NCI-H1105 treated with DMSO at 0.1 percent for 48 hours (cell line): Measurements from ENCODE around the gene DAO.
"Not testable (repeated sequence)": the region's sequence is repeated elsewhere in the genome, so short reads cannot be mapped to it uniquely, and the experiment has no call there.

ENCODE experiments used
- DNase-seq: peaks from one replicate; lab custom pipeline; 2025; lab: John Stamatoyannopoulos, UW

Gene DAO

DNA sequence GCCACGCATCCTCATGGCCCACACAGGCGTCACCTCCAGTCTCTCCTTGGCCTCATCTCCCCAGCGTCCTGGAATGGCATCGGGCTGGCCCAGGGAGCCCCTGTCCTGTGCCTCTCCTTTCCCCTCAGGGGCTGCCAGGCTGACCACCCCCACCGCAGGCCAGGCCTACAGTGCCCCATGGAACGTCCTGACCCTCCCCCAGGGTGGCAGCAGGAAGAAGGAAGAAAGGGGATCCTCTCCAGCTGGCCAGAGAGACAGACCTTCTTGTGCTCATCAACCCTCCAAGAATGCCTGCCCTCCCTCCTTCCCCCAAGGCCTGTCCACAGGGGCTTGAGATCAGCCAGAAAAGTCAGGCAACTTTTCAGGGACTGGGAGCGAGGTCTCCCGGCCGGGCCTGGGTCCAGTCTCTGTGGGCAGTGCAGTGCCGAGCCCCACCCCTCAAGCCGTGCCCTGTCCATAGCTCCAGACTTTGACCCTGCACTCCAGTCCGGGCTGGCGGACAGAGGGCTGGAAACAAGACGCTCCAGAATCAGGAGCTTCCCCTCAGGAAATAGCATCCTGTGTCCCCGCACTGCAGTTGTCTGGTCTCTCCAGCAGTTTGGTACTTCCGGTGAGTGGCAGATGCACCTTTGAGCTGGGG is at the start of gene DAO:
Gene DAO, plus strand, starts transcription at position 478 of the 640 bp plus-strand sequence. CDS start 4,915 bp downstream, outside the sequence.
- DNase-seq: no peak

DNA sequence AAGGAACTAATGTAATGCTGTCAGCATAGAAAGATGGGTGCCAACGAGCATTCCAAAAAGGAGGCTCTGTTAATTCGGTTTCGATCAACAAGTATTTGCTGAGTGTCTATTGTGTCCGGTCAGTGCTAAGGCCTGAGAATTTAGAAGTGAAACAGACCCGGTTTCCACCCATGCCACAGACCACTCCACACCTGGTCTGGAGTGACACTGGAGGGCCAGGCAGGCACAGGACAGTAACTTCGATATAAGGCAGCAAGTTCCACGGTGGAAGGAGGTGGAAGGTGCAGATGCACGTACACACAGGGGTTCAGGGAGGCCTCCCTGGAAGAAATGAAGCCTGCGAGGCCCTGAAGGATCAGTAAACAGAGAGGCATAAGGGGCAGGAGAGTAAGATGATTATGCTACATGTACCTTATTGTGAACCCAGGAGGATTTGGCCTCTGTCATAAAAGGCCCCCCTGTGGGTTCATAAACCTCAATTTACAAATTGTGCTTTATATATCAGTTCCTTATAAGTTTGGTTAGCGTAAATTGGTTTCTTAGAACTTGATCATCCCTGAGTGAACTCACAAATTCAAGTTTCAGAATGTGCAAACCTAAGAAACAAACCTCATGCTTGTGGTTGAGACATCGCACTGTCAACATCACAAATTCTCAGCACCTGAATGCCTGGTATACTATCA is 48.4 kb upstream of the DAO start:
- DNase-seq: no peak

DNA sequence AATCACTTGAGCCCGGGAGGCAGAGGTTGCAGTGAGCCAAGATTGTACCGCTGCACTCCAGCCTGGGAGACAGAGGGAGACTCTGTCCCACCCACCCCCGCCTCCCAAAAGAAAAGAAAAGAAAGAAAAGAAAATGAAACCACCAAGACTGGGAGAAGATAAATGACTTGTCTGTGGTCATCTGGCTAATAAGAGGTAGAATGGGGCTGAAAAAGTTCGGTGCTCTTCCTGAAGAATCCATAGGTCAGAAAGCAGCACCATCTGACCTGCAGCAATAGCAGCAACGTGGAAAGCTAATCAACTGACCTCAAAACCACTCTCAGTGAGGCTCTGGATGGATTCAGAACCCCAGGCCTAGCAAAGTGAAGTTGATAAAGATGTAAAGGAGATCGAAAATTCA is 47.7 kb upstream of the DAO start:
- DNase-seq: no peak

DNA sequence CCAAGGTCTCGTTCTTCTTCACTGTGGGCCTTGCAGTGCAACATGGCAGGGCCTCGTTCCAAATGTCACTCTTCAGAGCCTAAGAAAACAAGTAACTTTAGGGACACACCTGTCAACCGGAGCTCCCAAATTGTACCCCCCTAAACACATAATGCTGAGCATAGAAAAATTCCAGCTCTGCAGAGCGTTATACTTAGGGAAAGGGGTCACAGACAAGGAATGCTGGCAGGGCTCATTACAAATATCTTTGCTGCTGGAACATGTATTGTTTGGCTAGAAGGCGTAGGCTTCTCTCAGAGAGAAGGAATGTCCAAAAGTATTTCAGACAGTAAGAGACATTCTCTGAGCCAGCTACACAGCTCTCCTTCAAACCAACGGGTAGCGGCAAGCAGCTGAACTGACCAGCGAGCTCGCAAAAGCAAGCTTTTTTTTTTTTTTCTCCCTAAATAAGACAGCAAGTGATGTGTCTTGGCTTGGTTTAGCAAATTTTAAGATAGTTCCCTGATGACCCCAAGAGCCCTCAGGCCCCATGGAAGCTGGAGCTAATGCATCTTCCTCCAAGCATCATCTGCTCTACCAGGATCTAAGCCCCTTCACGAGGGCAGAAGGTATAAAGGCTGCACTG is 47.0 kb upstream of the DAO start:
- no peak for DNase-seq

DNA sequence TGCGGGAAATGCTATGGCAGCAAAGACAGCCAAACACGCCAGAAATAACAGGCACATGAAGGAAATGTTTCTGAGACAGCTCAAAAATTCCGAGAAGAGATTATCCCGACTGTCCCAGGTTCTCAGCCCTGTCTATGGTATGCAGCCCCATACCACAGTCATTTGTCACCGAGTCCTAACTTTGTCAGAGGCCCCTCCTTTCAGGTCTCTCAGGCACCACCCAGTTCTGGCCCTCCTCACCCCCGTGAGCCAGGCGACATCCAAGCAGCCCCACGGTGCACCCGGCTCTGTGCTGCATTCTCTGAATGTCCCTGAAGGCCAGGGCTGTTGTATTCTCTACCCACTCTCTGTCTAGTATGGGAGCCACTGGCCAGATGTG is 46.5 kb upstream of the DAO start:
- no peak for DNase-seq

DNA sequence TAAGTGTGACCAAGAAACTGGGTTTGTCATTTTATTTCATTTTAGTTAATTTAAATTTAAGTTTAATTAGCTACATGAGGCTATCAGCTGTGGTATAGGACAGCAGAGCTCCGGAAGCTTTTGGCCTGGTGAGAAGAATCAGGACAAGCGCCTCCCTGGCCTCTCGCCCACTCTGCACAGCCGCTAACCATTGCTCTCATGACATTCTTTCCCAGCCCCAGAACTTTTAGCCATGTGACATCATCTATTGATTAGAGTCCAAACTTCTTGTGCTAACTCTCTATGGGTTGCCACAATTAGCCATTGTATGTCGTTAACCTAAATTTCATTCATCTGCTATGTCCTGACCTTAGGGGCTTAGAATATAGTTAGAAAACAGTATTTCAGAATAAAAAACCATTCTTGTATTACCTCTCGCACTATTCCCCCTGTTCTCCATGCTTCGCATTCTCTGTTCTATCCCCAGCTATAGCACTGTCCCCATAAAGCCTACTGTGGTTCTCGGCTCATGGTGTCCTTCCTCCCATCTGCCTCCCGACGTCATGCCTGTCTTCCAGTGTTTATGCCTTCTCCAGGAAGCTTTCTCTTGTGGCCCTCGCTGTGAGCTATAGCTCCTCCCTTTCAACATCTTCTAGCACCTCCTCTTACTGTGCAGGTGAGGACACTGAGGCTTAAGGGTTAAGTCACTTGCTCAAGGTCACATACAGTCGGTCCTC is 46.0 kb upstream of the DAO start:
- DNase-seq: no peak

DNA sequence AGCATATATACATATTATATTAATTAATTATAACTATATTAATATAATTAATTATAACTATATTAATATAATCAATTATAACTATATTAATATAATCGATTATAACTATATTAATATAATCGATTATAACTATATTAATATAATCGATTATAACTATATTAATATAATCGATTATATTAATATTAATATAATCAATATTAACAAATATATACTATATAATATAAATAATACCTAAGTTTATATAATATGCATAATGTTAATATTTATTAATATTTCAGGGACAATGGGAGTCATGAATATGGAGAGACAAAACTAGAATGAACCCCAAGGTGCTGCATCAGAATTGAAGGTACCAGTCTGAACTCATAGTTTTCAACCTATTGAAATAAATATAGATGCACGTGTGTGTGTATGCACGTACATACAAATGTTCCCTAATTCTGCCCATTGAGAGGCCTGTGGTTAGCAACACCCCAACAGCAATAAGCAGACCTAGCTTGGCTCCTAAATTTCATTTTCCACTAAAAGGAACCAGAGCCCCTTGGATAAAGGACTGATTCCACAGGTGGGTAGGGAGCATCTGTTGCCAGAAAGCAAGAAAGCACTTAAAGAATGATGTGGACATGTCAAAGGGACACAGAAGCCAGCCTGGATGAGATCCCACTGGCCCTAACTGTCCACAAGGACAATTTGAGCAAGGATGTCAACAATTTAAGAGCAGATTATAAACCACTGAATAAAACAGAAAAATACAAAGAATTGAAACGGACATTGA is 43.8 kb upstream of the DAO start:
- no peak for DNase-seq

DNA sequence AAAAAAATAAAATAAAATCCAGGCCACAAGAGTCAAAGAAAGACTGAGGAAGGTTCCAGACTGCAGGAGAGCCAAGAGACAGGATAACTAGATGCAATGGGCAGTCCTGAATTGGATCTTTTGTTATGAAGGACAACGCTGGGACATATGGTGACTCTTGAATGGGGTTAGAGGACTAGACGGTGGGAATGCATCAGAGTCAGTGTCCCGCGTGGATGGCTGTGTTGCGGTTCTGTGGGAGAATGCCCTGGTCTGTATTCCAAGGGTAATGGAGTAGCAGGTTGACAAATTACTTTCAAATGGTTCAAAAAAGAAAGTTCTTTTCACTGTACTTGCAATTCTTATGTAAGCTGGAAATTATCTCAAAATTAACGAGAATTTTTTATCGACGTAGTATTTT is 42.7 kb upstream of the DAO start:
- DNase-seq: no peak

DNA sequence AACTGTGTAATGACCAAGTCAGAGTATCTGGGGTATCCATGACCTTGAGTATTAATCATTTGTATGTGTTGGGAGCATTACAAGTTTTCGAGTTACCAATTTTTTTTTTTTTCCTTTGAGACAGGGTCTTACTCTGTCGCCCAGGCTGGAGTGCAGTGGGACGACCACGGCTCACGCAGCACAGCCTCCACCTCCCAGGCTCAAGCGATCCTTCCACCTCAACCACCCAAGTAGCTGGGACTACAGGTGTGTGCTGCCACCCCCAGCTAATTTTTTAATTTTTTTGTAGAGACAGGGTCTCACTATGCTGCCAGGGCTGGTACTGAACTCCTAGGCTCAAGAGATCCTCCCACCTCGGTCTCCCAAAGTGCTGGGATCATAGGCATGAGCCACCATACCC is 42.2 kb upstream of the DAO start:
- DNase-seq: no peak

DNA sequence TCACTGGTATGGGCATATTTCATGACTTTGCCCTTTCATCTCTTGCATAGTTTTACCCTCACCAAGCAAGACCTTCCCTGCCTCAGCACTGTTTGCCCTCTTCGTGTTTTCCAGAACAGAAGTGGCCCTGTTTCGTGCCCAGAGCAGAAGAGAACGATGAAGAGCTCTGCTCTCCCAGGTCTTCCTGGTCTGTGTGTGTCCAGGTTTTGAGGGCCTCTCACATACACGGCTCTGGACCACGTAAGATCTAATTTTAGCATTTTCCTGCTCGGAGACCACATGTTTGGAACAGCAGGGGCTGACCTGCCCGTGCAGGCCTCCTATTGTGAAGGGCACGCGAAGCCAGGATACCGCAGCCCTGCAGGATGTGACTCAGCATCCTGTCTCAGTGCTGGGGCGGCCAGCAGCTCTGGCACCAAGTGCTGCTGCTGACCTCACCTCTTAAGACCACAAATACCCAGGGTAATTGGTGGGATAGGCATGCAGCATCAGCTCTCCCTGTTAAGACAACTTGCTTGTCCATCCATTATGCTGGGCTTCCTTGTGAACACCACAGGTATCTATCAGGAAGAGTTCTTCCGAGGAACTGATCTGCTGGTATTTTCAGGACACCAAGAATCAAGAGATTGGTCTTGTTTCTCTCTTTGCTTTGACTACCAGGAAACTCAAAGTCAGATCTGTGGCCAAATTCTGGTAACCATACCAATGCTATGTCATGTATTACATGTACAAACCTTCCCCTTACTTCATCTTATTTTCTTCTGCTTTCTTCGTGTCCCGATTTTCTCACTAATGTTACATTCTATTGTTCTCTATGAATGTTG is 41.5 kb upstream of the DAO start:
- DNase-seq: no peak

DNA sequence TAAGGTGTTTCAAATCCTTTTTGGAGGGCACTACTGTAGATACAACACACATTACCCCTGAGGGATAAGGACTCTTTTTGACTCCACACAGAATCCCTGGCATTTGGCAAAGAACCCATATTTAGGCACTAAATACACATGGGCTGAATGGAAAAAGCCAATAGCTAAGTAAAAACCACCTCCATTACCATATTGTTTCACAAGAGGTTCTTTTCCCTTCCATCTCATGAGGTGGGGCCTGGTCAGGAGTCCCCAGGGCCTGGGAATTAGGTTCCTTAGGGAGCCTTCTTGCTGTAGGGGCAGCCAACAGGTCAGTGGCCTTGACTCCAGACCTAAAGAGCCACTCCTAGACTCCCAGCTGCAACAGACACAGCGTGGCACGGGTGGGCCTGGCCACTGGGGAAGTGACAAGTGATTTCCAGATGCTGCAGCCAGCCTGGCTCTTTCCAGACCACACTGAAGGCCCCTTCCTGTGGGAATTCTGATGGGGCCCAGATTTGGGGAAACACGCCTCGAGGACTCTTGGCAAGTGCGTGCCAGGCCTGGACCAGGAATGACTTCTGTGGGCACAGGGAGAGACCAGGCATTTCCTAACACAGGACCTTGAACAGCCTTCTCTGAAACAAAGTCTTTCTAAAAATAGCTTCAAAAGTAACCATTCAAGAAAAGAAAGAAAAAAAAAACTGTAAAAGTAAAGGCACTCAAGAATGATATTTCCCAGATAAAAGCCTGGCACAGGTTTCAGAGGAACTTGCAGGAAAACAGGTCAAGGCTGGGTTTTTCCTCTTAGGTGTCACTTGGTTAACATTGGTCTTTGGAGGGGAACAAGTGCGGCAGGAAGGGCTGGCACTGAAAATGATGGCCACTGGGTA is 40.6 kb upstream of the DAO start:
- no peak for DNase-seq

DNA sequence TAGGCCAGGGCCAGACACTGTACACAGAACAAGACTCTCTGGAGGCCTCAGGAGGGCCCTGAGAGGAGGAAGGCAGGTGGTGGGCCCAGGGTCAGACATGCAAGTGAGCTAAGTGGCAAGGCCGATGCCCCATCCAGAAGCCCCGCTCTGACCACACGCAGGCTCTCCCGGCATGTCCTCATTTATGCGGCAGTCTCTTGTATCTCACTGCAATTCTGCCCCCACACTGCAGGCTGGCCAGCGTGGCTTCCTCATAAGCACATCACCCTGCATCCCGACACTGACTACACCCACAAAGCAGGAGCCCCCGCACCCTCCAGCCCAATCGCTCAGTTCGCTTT is 40.0 kb upstream of the DAO start:
- DNase-seq: no peak

DNA sequence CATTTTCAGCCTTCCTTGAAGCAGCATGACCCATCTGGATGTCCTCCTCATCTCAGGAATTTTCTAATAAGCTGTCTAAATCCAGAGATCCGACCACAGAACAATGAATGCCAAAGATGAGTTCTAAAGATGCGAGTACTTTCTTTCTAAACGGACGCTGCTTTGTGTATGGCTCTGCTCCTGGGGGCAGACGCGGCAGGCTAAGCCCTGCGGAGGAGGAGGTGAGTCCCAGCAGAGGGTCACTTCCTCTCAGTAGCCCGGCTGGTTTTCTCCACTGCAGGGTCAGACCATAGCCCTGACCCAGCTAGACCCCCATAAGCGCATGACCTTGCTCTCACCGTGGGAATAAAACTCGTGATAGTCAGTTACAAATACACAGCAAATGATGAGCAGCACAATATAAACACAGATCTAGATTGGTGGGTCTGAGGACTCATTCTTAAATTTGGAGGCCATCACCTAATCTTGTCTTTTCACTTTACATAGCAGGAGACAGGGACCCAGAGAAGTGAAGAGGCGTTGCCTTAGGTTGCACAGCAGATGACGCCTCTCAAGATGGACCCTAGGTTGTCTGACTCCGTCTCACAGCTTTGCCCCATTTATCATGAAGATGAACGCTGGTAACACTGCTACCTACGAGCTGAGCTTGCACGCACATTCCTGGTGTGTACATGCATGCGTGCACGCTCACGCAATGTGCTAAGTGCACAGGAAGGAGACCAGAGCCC is 39.1 kb upstream of the DAO start:
- no peak for DNase-seq

DNA sequence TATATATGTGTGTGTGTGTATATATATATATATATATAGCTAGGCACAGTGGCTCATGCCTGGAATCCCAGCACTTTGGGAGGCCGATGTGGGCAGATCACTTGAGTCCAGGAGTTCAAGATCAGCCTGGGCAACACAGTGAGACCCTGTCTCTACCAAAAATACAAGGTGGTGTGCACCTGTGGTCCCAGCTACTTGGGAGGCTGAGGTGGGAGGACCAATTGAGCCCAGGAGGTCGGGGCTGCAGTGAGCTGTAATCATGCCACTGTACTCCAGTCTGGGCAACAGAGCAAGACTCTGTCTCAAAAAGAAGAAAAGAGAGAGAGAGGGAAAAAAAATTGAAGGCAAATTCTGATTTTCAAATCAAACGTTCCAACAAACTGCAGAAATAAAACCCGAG is 38.1 kb upstream of the DAO start:
- not testable (repeated sequence) for DNase-seq

DNA sequence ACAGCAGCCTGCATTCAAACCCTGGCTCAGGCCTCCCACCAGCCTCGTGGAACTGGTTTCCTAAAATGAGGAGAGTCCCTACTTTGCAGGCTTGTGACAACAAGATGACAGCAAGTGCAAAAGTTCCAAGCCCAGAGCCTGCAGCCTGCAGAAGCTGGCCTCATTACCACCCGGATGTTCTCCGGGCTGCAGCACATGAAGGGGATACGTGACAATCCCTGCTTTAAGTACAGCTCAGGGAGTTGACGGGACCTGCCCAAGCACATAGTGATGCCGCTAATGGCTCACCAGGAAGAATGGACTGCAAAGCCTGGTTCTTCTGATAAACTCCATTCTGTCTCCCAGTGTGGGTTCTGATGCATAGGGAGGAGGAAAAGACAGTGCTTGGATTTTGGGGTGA is 37.5 kb upstream of the DAO start:
- no peak for DNase-seq

DNA sequence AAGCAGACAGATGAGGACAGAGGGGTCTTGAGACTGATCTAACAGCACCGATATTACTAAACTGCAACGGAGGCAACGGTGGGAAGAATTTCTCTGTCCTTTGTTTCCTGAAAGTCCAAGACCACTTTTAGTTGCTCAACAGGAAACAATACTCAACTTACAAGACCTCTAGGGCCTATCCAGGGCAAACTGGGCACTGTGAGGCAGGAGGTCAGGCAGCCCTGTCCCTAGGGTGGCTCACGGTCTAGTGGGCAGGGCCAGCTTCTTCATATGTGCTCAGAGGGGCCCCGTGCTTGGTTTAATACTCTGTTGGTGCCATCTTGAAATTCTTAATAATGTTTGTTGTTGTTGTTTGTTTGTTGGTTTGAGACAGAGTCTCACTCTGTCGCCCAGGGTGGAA is 36.7 kb upstream of the DAO start:
- no peak for DNase-seq

DNA sequence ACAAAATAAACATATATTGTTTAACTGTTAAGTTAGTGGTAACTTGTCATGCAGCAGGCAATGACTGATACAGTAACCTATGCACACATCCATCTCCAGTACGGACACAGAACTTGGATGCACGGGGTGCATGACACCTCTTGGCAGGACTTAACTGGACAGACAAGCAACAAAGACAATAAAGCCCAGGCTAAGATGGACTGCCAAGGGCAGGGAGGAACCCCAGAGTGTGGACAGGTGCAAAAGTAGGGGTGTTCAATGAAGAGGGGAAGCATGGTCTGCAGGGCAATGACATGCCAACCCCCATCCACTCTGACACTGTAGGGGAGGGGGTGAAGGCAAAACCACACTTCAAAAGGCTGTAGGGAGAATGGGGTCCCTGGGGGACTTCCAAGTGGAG is 34.2 kb upstream of the DAO start:
- no peak for DNase-seq

DNA sequence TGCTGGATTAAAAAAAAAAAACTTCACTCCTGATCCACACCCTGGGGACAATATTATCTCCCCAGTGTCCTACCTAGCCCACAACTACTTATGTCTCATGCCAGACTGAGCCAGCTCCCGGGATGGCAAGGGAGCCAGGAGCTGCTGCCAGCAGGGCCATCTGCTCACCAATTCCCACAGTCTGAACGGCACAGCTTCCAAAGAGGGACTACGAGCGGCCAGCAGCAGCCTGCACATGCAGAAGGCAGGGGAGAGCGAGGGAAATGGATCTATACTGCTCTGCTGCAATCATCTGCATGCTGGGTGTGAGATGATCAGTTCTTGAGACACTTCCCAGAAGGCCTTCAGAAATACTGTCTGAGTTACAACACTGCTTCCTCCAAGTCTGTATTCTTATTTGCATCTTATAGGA is 33.6 kb upstream of the DAO start:
- DNase-seq: no peak

DNA sequence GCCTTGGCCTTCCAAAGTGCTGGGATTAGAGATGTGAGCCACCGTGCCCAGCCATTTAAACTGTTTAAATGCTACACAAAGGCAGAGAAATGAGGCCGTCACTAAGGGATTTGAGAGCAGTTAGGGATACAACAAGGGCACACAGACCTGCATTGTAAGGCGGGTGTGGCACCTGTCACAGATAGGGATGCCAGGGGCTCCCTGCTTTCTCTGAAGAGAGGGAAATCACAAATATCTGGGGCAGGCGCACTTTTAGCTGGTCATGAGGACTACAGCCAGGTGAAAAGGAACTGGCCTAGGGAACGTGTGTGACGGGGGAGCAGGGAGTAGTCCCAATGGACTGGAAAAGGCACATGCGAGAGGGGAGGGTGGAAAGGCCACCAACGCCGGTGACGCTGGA is 32.2 kb upstream of the DAO start:
- no peak for DNase-seq

DNA sequence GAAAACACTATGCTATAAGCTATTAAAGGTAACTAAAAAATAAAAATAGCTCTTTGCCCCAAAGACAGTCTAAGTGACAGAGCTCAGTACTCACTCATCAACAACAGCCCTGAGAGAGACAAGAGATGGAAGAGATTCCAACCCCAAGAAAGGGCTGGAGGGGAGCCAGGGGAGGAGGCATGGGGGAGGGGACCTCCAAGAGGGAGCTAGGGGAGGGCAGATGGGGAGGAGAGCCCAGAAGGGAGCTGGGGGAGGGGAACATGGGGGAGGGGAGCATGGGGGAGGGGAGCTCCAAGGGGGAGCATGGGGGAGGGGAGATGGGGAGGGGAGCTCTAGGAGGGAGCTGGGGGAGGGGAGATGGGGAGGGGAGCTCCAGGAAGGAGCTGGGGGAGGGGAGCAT is 30.2 kb upstream of the DAO start:
- no peak for DNase-seq
